Measurements from ENCODE around the gene UTF1.
"Not testable (repeated sequence)": the region's sequence is repeated elsewhere in the genome, so short reads cannot be mapped to it uniquely, and the experiment has no call there.

UTF1 gene

DNA sequence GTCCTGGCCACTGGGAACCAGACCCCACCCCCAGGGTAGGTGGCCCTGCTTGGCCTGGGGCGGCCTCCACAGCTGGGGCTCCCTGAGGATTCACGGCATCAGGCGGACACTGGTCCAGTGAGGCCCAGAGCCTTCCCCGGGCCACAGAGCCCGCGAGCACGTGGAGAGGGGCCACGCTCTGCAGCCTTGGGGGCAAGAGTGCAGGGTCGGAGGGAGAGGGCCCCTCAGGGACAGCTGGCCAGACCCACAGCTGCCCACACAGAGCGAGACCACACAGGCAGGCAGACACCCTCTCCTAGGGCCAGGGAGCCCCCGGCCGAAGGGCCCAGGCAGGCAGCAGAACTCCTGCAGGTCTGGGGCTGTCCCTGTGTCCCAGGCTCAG, 18.3 kb downstream of the UTF1 start:
- no peak for DNase-seq

DNA sequence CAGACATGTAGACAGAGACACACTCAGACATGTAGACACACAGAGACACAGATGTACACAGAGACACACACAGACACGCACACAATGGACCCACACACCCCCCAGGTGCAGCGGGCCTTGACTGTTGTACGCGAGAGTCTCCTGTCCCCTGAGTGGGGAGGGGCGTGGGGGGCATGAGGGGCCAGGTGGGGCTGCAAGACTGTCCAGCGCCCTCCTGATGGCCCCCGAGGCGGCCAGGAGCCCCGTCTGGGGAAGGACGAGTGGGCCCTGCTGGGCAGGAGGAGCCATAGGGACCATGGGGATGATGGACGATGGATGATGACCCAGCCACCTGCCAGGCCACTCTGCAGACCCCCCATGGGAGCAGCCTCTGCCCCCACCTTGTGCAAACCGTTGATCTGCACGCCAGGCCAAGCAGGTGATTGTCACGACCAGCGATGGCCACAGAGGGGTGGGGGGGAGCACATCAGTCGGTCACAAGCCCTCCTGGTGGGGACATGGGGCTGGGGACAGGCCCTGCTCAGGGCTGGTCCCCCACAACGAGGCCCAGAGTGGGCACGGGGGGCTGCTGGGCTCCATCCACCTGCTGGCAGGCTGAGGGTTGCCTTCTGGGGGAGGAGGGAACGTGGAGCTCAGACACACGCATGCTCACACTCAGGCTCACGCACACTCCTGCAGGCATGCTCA, 19.2 kb downstream of the UTF1 start:
- DNase-seq = no peak

DNA sequence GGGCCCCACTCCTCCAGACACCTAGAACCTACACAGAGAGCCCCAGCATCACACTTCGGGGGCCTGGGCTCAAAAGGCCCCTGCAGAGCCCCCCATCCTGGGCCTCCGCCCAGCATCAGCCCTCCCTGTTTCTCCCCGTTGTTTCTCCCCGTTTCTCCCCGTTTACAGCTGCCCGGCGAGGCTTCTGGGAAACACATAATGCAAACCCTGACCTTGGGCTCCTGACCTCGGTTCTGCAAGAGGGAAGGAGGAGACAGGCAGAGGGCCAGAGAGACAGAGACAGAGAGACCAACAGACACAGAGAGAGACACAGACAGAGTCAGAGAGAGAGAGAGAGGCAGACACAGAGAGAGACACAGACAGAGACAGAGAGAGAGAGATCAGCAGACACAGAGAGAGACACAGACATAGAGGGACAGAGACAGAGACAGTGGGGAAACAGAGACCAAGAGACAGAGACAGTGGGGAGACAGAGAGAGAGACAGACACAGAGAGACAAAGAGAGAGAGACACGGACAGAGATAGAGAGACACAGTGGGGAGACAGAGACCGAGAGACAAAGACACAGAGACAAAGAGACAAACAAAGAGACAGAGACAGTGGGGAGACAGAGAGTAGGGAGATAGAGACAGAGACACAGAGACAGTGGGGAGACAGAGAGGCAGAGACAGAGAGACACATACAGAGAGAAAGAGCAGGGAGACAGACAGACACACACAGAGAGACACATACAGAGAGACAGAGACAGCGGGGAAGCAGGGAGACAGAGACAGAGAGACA, 20.1 kb downstream of the UTF1 start:
- no peak for DNase-seq

DNA sequence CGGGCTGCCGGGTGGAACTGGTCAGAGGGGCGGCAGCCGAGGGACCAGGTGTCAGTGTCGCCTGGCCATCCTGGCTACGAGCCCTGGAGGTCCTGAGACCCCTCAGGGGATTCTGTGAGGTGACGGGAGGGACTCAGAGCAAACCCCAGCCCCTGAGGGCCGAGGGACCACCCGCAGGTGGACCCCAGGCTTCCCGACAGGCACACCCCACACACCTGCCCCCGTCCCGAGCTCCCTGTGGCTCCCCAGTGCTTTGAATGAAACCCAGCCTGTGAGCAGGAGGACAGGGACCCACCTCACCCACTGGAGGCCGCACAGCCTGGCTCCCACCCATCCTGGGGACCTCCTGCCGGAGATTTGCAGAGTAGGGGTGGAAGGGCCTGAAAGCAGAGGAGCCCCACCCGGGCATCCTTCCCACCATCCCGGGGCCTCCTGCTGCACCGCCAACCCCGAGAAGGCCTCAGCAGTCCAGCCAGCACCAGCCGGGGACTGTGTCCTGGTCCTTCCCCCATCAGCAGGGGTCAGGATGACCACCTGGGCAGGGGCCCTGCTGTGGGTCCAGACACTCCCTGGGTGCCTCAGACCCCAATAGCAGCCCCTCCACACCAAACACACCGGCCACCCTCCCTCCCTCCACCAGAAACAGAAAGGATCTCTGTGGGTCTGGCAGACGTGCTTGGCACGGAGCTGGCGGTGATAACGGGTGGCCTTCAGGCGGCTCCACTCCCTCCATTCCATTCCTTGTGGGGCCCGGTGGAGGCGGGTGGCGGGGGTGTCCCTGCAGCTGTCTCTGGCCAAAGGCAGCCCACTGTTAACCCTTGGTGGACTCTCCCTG, 21.6 kb downstream of the UTF1 start:
- no peak for DNase-seq

DNA sequence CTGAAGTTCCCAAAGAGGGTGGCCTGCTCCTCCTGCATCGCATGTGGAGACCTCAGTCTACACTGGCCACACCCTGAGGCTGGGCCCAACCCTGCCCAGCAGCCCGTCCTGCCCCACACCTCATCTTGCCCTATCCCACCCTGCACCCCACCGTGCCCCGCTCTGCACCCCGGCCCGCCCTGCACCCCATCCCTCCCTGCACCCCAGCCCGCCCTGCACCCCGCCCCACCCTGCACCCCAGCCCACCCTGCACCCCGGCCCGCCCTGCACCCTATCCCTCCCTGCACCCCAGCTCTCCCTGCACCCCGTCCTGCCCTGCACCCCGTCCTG, 22.2 kb downstream of the UTF1 start:
- DNase-seq = no peak

DNA sequence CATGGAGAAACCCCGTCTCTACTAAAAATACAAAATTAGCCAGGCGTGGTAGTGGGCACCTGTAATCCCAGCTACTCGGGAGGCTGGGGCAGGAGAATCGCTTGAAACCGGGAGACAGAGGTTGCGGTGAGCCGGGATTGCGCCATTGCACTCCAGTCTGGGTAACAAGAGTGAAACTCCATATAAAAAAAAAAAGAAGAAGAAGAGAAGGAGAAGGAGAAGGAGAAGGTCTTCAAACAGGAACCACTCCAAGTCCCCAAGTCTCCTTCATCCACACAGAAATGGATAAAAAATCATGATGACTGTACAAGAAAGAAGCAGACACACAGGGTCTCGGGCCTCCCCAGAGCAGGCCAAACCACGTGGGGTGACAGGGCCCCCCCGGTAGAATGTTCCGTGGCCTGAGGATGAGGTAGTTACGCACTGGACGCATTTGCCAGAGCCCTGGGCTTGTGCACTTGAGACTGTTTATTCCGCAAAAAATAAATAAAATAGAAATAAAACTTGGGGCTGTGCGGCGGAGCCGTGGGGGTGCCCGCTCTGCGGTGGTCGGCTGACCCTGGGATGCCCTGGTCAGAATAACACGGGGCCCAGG, 23.4 kb downstream of the UTF1 start:
- no peak for DNase-seq

DNA sequence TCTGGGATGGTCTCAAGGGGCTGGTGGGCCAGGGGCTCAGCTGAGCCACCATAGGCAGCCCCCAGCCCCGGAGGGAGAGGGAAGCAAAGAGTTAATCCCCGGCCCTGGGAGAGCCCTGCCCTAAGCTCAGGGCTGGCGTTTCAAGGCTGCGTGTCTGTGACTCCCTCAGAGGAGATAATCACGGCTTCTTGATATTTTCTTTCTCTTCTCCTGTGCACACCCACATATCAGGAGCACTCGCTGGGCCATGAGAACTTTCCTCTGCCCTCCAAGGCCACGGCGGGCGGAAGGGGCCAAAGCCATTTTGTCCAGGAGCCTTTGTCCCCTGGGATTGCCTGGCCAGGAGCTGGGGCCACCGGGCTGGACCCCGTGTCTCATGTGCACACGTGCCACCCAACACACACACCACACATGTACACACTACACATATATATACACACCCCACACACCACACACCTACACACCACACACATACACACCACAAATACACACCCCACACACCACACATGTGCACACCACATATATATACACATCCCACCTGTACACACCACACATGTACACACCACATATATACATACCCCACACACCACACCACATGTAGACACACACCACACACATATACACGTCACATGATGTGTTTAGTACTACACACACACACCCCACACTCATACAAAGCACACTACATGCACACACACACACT, 24.6 kb downstream of the UTF1 start:
- DNase-seq = no peak

DNA sequence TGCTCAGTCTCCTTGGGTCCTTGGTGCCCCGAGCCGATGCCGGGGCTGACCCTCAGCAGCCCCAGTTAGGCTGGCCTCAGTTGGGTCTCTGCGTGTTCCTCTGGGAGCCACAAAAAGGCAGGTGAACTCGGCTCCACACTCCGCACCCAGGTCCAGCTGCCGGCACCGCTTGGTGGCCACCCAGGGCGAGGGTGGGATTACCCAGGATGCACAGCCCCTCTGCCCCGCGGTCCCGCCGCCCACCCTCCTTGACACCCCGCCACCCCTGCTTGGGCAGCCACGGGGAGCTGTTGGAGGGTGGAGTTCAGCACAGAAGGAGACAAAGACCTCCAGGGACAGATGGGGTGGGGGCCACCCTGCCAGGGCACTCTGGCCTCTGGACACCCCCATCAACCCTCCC, 25.3 kb downstream of the UTF1 start:
- DNase-seq = no peak

GRCh38 chr10:133257489-133258065, 27.6 kb downstream of the UTF1 start:
- DNase-seq = no peak

GRCh38 chr10:133258066-133258817, 28.2 kb downstream of the UTF1 start:
- peak in 1 of 5 experiments; percentile 72 for DNase-seq

GRCh38 chr10:133258818-133259601, 29.0 kb downstream of the UTF1 start:
- DNase-seq = peak in 4 of 5 experiments; percentile 69 to 95 (median 82)

DNA sequence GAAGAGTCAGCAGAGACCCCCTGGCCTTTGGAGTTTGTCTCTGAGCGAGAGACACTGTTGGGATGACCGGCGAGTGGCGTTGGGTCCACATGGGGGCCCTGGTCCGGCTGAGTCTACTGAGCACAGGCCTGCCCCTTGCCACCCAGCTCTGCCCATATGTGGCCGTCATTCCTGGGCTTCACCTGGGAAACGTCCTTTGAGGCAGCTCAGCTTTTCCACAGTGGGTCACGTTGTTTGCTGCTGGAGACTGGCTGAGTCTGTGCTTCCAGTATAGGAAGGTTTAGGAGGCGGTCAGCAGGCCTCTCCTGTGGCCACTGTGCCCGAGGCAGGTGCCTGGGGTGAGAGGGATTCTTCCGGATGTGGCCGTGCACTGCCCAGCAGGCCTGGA, 29.6 kb downstream of the UTF1 start:
- no peak for DNase-seq

- DNase-seq = peak; percentile 46 to 79 (median 63)
Observed at GRCh38 chr10:133260895-133261725, 31.1 kb downstream of the UTF1 start.

DNA sequence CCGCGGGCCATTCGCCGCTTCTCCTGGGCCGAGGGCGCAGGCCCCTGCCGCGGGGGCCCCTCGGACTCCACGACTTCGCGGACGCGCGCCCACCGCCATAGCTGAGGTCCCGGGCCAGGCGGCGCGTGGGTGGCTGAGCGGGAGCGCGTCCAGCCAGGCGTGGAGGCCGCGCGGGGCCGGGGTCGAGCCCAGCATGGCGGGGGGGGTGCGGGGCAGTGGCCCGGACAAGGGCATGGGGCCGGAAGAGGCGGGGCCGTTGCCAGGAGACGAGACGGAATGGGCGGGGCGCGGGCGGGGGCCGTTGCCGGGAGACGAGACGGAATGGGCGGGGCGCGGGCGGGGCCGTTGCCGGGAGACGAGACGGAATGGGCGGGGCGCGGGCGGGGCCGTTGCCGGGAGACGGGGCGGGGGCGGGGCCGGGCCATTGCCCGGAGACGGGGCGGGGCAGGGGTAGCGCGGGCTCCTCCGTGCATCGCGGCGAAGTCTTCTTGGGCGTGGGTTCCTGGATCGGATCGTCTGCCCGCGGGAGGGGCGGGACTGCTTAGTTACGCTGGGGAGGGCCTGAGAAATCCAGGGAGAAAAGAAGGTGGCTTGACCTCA, 31.8 kb downstream of the UTF1 start:
- DNase-seq = peak; percentile 71 to 82 (median 80)

GRCh38 chr10:133262696-133263095, 32.7 kb downstream of the UTF1 start:
- no peak for DNase-seq

DNA sequence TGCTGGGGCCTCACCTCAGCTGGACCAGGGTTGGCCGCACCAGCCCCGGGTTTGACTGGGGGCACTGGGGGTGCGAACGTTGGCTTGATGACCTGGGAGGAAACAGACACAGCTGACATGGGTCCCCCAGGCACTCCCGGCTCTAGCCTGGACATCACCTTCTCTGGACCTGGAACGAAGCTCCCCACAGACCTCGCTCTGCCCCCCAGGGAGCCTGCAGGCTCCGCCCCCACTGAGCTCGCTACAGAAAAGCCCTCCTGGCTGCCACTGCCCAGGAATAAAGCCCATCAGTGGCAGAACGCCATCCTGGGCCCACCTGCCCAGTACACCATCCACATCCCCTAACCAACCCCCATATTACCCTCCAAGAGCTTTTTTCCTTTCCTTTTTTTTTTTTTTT, 33.7 kb downstream of the UTF1 start:
- no peak for DNase-seq

GRCh38 chr10:133264461-133264860, 34.4 kb downstream of the UTF1 start:
- peak in 1 of 5 experiments; percentile 84 for DNase-seq

- not testable (repeated sequence) for DNase-seq
Observed at GRCh38 chr10:133265052-133265451, 35.0 kb downstream of the UTF1 start.

All from T-helper 2 cell (primary cell).